GM18861 (cell line): Measurements from ENCODE around the gene HEATR3.

Source experiments
- ATAC-seq: cut with Tn5 transposase; IDR thresholded peaks from one replicate; pipeline ENCODE4 v1.9.1; 2021; ENCODE audit not compliant: unreplicated experiment

Gene HEATR3

DNA sequence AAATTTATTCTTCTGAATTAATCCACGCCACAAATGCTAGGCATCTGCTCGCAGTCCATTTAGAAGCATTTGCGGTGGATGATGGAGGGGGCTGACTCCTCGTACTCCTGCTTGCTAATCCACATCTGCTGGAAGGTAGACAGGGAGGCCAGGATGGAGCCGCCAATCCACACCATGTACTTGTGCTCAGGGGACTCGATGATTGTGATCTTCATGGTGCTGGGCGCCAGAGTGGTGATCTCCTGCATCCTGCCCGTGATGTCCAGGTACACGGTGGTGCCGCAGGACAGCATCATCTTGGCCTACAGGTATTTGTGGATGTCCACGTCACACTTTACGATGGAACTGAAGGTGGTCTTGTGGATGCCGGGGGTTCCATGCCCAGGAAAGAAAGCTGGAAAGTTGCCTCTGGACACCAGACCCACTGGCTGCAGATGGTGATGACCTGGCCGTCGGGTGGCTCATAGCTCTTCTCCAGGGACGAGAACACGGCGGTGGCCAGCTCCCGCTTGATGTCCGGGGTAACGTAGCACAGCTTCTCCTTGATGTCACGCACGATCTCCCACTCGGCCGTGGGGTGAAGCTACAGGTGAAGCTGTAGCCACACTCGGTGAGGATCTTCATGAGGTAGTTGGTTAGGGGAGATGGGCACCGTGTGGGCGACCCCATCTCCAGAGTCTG, 7.5 kb upstream of the HEATR3 start:
- ATAC-seq = no peak

DNA sequence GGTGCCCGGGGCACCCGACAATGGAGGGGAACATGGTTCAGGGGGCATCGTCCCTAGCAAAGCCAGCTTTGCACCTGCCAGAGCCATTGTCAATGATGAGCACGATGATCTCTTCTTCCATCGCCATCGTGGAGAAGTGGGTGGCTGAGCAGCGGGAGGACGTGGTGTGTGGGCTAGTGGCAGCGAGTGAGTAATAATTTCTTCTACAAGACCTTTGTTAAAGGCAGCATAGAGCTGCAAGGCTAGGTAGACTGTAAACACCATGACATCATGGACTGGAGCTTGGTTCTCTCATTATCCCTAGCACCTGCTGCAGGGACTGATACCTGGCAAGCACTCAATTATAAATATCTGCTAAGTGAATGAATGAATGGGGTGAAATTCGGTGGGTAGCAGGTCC, 6.7 kb upstream of the HEATR3 start:
- ATAC-seq = no peak

DNA sequence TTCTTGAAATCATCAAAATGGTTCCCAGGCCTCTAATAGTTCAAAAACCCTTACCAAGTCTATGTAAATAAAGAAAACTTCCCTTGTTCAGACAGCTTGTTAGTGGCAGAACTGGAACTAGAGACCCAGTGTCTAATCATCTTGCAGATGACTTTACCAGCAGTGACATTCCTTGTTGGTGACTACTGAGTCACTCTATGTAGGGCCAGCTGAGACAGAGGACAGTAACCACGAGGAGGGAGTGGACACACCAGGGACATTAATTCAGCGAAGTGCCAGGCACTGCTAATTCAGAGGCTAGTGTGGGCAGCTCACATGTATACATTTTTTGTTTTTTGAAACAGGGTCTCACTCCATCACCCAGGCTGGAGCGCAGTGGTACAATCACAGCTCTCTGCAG, 6.1 kb upstream of the HEATR3 start:
- no peak for ATAC-seq

DNA sequence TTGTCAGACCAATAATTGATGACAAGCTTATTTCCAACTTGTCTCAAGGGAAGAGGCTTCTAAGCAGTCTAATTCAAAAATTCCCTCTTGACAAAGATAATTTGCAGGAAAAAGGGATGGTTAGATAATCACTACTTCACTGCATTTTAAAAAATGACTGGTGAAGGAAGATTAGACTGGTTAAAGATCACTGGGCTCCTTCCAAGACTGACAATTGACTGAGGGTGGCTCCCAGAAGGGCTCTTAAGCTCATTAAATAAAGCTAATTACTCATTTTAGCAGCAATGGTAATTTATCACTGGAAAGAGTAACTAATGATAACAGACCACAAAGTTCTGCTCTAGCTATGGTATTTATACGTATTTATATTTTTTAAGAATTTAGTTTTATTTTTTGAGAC, 4.4 kb upstream of the HEATR3 start:
- no peak for ATAC-seq

DNA sequence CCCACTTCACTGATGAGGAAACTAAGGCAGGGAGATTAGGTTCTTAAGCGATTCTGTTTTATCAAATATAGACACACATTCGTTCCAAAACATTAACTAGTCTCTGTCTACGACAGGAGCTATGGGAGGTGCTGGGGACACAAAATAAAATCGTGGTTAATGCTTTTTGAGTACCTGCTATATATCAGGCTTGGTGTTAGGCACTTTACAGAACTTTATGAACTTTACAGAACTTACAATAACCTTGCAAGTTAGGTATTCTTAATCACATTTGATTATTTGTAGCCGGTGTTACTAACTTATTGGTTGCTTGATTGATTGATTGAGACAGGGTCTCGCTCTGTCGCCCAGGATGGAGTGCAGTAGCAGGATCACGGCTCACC, 538 bp upstream of the HEATR3 start:
- no peak for ATAC-seq

DNA sequence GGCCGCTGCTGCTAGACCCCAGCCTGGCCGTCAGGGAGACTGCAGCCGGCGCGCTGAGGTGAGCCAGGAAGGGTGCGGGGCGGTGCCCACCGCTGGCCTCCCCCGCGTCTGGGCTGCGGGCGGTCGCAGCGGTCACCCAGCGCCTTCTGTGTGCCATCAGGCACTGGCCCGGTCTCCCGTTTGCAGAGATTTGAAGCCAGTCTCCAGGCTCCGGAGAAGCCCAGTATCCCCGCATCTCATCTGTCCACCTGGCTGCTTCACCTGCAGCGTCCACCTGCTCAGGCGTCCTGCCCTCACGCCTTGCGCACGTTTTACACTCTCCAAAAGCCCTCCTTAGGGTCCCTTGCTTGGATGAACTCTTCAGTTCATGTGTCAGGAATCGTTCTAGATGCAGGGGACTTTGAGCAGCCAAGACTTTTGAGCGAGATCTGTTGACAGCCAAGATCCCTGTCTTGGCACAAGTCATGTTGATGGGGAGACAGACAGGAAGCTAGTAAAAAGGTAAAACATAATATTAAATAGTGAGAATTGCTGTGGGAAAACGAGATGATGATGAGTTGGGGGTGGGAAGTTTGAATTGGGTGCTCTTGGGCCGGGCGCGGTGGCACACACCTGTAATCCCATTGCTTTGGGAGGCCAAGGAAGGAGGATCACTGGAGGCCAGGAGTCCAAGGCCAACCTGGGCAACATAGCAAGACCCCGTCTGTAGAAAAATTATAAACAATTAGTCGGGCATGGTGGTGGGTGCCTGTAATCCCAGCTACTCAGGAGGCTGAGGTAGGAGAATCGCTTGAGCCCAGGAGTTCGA, 916 bp downstream of the HEATR3 start:
- ATAC-seq = no peak

DNA sequence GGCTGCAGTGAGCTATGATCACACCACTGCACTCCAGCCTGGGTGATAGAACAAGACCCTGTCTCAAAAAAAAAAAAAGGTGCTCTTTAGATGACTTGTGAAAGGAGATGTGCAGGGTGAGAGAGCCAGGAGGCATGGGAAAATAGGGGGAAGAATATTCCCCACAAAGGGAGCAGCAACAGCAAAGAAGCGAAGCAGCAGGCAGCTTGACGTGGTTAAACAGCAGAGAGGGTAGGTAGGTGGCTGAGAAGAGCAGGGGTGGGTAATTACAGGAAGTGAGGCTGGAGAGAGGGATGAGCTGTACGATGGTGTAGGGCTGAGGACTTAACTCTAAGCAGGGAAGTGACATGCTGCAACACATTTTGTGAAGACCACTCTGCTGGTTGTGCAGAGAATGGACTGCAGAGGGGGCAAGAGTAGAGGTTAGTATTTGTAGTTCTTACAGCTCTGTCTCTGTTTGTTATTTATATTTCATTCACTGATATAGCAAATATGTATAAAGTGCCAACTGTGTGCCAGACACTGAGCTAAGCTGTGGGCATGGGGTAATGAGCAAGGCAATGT, 1.6 kb downstream of the HEATR3 start:
- ATAC-seq = peak; percentile 46

DNA sequence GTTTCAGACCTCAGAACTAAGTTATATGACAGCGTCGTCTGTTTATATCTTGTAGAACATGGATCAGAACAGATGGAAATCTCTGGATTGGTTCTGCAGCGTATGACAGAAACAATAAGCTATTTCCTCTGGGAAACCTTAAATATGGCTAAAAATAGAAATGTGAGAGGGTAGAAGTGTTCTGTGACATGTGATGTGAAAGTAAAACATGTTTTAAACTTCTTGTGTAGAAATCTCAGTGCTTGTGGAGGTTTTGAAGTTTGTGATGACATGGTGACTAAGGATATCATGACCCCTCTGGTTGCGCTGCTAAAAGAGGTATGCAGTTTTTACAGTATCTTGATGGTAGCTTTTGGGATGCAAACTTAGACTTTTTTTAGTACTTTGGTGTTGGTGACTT, 2.8 kb downstream of the HEATR3 start:
- ATAC-seq = no peak

DNA sequence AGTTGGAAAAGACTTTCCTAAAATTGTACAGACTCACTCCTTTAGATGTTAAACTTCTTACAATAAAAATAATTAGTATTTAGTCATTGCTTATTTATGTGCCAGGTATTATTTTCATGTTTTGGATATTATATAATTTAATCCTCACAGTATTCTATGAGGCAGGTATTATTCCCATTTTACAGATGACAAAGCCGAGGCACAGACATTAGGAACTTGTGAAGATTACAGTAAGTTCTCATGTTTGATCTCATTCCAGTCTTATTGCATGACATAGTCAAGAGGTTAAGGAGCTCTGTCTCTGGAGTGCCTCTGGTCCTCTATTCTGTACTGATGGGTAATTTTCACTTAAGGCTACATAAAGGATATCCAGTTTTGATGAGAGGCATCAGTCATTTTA, 3.3 kb downstream of the HEATR3 start:
- no peak for ATAC-seq

DNA sequence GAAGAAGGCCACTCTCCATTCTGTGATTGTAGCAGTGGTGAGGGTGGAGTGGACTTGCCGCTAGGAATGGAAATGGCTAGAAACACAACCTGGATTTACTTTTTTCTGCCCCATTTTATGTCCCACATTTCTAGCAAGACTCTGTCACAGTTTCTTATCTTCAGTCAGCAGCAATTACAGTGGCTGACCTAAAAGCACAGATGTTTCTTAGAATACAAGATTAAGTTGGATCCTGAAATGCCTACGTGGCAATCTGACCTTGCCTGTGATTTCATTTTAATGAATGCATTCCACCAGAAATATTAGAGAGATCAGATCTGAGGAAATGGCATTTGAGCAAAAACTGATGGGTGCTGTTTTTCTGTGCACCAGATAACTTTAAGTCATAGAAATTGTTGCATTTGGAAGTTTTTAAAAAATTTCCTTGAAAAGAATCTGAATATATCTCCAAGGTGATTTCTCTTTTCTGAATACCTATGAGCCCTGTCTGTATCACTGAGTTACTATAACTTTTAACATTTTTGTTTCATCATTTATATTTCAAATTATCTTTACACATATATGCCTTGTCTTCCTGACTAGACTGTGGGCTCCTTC, 5.4 kb downstream of the HEATR3 start:
- ATAC-seq = no peak

DNA sequence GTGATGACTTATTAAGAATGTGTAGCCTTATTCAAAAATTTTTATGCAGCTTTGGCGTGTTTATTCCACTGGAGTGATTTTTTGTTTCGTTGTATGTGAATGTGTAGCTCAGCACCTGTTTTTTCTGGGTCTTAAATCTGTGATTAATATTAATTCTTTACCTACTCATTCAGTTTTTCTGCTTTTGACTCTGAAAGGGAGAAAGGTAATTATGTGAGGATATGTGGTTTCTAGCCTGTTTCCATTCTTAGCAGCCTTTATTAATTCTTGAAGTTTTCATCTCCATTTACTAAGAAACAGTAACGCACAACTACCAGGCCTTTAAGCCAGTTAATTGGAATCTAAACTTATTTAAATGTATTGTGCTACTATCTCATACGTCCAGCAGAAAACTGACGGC, 7.0 kb downstream of the HEATR3 start:
- ATAC-seq = no peak

DNA sequence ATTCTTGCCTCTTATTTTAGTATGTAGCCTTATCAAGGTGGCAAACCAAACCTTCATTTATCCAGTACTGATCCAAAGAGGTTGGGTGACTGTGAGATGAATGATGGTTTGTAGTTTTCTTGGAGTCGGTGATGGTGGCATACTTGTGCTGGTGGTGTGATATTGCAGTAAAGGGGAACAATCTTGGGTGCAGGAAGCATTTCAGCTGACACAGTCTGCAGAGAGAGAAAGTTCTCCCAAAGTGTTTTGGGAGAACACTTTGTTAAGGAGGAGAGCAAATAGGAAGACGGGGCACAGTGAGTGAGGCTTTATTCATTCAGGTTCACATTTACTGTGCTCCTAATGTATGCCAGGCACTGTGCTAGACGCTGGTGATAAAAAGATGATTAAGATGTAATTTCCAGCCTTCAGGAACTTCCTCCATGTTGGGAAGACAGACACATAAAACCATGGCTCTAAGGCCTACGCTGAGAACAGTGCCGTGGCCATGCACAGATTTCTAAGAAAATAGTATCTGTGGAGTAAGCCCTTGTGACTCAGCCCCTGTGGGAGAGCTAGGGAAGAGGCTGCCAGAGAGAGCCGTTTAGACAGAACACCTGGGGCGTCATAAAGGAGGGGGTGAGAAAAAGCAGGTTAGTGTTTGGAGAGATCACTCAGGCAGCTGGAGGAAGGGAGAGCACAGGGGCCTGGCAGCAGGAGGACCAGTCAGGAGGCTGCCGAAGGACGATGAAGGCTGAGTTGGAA, 13.8 kb downstream of the HEATR3 start:
- no peak for ATAC-seq

DNA sequence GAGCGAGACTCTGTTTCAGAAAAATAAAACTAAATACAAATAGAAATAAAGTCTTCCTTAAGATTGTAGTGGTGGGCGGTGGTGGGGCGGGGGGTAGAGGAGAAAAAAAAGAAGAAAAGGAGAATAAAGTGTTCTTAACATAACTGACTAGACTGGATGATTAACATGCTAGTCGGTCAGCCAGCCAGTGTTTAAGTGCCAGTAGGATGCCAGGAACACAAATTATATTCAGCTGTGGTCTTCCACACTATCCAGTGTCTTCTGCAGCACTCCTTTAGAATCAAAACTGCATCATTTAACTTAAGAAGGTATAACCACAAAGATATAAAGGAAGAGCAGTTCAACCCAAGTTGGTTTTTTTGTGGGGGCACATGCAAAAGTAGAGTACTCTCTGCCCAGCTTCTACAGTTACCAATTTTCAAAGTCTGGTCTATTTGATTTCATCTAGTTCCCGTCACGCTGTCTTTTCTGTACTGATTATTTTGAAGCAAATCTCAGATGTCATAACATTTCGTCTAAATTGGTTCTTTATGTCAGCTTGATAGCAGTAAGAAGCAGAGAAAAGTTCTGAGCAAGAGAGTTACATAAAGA, 15.8 kb downstream of the HEATR3 start:
- no peak for ATAC-seq

DNA sequence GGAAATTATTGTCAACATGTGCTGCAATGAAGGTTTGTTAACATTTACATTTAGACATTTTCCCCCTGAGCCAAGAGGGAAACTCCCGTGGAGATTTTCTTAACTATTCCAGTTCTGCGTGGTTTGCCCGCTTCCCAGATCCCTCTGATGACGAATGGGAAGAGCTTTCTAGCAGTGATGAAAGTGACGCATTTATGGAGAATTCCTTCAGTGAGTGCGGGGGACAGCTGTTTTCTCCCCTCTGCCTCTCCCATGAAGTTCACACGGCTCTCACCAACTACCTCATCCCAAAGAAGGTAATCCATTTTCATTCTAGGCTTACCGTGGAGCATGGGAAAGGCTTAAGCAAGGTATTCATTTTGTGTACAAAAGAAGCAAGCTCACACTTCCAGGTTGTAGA, 18.2 kb downstream of the HEATR3 start:
- no peak for ATAC-seq

DNA sequence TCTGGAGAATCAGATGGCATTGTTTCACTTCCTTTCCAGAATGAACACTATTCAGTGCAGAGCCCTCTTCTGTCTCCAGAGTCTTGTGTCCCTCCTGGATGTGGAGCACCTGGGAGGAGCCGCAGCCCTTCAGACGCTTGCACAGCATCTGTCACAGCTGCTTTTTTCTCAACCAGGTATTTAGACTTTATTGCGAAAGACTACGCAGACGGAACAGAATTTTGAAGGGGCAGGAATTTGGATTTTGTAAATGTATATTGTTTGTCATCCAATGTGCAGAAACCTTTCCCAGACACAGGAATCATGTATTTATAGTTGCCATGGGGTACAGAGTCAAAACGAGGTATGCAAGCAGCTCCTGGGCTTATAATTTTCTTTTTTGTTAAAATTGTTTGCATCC, 20.4 kb downstream of the HEATR3 start:
- ATAC-seq = no peak

DNA sequence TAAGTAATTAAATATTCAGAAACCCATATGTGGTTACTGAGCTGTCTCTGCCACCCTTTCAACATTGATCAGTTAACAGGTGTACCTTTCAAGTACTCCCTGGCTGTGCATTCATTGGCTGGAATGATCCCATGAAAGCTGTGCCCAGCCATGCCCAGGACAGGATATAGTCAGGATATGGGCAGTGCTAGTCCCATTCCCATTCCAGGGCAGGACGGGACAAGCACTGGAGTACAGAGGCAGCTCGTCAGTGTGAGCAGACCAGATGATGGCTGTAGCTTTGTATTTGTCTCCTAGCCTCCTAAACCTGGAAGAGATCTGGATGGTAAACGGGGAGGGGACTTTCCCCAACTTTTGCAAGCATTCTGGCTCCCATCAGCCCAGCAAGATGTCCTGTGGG, 22.5 kb downstream of the HEATR3 start:
- no peak for ATAC-seq

DNA sequence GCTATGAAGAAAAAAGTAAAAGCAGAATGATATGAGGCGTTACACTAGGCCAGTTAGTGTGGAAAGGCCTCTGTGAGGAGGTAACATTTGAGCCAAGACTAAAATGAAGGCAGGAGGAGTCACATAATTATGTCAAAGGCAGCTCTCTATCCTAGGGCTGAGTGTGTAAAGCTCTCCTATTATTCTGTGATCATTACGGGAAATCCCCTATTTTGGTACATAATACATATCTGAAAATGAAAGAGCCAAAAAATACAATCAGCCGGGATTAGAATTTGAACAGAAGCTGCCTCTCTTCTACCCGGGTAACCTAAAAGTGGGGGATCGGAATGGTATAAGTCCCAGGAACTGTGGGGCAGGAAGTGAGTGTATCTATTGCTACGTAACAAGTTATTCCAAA, 27.1 kb downstream of the HEATR3 start:
- ATAC-seq = no peak

DNA sequence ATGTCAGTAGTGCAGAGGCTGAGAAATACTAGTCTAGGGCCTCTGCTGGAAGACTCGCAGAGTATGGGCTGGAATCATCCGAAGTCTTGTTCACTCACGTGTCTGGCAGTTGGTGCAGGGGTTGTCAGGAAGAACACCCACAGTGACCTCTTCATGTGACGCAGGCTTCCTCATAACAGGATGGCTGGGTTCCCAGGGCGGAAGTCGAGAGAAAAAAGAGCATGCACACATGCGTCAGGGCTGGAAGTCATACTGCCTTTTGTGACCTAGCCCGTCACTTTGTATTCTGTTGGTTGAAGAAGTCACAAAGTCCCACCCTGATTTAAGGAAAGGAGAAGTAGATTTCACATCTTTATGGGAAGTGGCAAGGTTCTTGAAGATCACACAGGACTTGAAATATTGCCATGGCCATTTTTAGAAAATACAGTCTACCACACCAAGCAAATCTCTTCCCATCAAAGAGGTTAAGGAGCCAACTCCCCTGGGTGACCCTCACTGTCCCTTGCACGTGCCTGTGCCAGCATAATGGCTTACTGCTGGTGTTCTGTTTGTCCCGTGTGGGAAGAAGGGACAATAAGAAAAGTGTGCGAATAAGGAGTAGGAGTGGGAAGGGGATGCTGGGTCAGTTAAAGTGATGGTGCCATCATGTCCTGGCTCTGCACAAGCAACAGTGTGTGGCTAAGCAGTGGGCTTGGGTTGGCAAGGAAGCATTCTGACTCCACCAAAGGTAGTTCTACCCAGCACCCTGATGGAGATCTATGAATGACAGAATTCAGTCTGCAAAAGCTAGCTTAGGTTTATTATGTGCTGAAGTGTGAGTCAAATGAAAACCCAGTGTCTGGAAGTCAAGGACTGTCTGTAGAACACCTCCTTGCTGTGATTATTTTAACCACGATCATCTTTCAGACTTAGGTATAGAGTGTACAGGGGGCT, 28.1 kb downstream of the HEATR3 start:
- no peak for ATAC-seq

DNA sequence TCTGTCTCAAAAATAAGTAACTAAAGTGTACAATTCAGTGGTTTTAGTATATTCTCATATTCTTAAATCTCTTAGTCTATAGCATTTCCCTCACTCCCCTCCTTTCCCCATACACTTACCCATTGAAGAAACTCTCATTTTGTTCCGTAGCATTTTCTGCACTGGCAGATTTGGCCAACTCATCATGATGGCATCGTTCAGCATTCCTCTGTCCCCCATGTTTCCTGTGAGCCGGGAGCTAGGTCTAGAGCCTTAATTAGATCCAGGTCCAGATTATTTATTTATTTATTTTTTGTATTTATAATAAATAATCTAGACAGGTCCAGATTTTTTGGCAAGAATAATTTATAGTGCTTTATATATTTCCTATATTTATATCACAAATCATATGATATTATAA, 31.0 kb downstream of the HEATR3 start:
- ATAC-seq = no peak
